Esophagus (tissue), 2 donors: ENCODE data around the gene RAMACL. TPM values are rescaled to one million over a fixed set of nuclear protein-coding genes. Genes with fewer than 3 reads are reported as not detected.

ENCODE experiments used
- H3K27ac ChIP-seq, 2 donors: one replicate each; pipeline ENCODE4 v1.5.1; 2013; ENCODE audit warnings: low read depth in 2 of 2, mild to moderate bottlenecking in 2 of 2, inconsistent platforms in 1 of 2, low read length in 1 of 2, moderate library complexity in 1 of 2
- H3K27me3 ChIP-seq, 2 donors: one replicate each; pipeline ENCODE4 v1.6.1; 2013; ENCODE audit warnings: low read length in 2 of 2, control low read depth in 1 of 2, mild to moderate bottlenecking in 1 of 2; ENCODE audit not compliant: insufficient read depth in 2 of 2, control insufficient read depth in 1 of 2
- H3K36me3 ChIP-seq, 2 donors: one replicate each; pipeline ENCODE4 v1.6.1; 2013; ENCODE audit warnings: low read length in 1 of 2; ENCODE audit not compliant: control insufficient read depth in 2 of 2, insufficient read depth in 2 of 2
- H3K4me1 ChIP-seq, 2 donors: one replicate each; pipeline ENCODE4 v1.6.1; 2013; ENCODE audit warnings: low read length in 1 of 2; ENCODE audit not compliant: control insufficient read depth in 2 of 2, insufficient read depth in 2 of 2
- H3K4me3 ChIP-seq, 2 donors: one replicate each; pipeline ENCODE4 v1.5.1; 2013; ENCODE audit warnings: low read length in 2 of 2, mild to moderate bottlenecking in 2 of 2, low read depth in 1 of 2, moderate library complexity in 1 of 2
- H3K9me3 ChIP-seq, 2 donors: one replicate each; pipeline ENCODE4 v1.6.1; 2013; ENCODE audit warnings: mild to moderate bottlenecking in 2 of 2, low read depth in 1 of 2, low read length in 1 of 2, moderate library complexity in 1 of 2; ENCODE audit not compliant: control insufficient read depth in 2 of 2, insufficient read depth in 1 of 2
- WGBS, 2 donors: extraction: QIAGEN DNeasy Blood & Tissue Kit; methylation state at CpG; one replicate each; pipeline ENCODE4 v1.1.7; 2013; 5-methylcytosine and 5-hydroxymethylcytosine counted together
- polyA plus RNA-seq, 2 donors: library from polyadenylated mRNA; stranded (reverse); fragments of 200-250 nt; gene quantifications; one replicate each; pipeline ENCODE4 v1.2.3, GENCODE V29; 2013
- donor health status: healthy with polysubstance abuse.
- donor health status: Bipolar disorder and iron deficiency.

The RAMACL gene
- polyA plus RNA-seq, 2 donors, result 0.16 to 0.26 TPM

GRCh38 chr6:166612471-166612881 lies 26.0 kb upstream of the RAMACL start:
- Histone ChIP-seq H3K36me3 (no peaks in the 10 kb centered on the region), H3K27ac (no peak overlapping the region), H3K9me3 (no peaks in the 10 kb centered on the region), H3K27me3 (no peaks in the 10 kb centered on the region), H3K4me3 (no peak overlapping the region), H3K4me1 (peaks cover 5 to 8% of the 10 kb centered on the region in 2 donors)
- 78 to 81% methylated on average over 11 of the region's 11 CpGs for WGBS, 2 donors

GRCh38 chr6:166611631-166612030 lies 25.2 kb upstream of the RAMACL start:
- 68 to 81% methylated on average over 4 of the region's 4 CpGs for WGBS, 2 donors
- H3K36me3 ChIP-seq, result no peaks in the 10 kb centered on the region
- H3K9me3 ChIP-seq, result no peaks in the 10 kb centered on the region
- H3K27me3 ChIP-seq, result no peaks in the 10 kb centered on the region
- peaks cover 2 to 8% of the 10 kb centered on the region in 2 donors for H3K4me1 ChIP-seq
- no peak overlapping the region for H3K27ac ChIP-seq
- no peak overlapping the region for H3K4me3 ChIP-seq

GRCh38 chr6:166610069-166610468 lies 23.6 kb upstream of the RAMACL start:
- Histone ChIP-seq H3K36me3 (no peaks in the 10 kb centered on the region), H3K27ac (no peak overlapping the region), H3K27me3 (no peaks in the 10 kb centered on the region), H3K4me3 (no peak overlapping the region), H3K9me3 (no peaks in the 10 kb centered on the region), H3K4me1 (peaks cover 0 to 5% of the 10 kb centered on the region in 2 donors)
- WGBS, 2 donors, result 90 to 91% methylated on average over 9 of the region's 9 CpGs

GRCh38 chr6:166608774-166609173 lies 22.3 kb upstream of the RAMACL start:
- 69 to 81% methylated on average over 4 of the region's 4 CpGs for WGBS, 2 donors
- peak overlapping the region; percentile 13 to 29 for H3K27ac ChIP-seq

GRCh38 chr6:166605752-166606151 lies 19.3 kb upstream of the RAMACL start:
- H3K27me3 ChIP-seq, result no peaks in the 10 kb centered on the region
- H3K4me3 ChIP-seq, result no peak overlapping the region
- no peaks in the 10 kb centered on the region for H3K36me3 ChIP-seq
- H3K9me3 ChIP-seq, result no peaks in the 10 kb centered on the region
- H3K4me1 ChIP-seq, result no peaks in the 10 kb centered on the region
- WGBS, 2 donors, result 91 to 92% methylated on average over 6 of the region's 6 CpGs
- H3K27ac ChIP-seq, result no peak overlapping the region

More at GRCh38 chr6:166608774-166609173, 22.3 kb upstream of the RAMACL start:
- Histone ChIP-seq H3K4me3 (no peak overlapping the region), H3K27me3 (no peaks in the 10 kb centered on the region), H3K4me1 (no peaks in the 10 kb centered on the region), H3K36me3 (no peaks in the 10 kb centered on the region), H3K9me3 (no peaks in the 10 kb centered on the region)

GRCh38 chr6:166604911-166605310 lies 18.4 kb upstream of the RAMACL start:
- Histone ChIP-seq H3K9me3 (no peaks in the 10 kb centered on the region), H3K27me3 (no peaks in the 10 kb centered on the region), H3K4me1 (no peaks in the 10 kb centered on the region), H3K27ac (no peak overlapping the region), H3K4me3 (no peak overlapping the region), H3K36me3 (no peaks in the 10 kb centered on the region)
- 90 to 92% methylated on average over 6 of the region's 6 CpGs for WGBS, 2 donors

- Histone ChIP-seq H3K4me3 (no peak overlapping the region), H3K27me3 (no peaks in the 10 kb centered on the region), H3K4me1 (no peaks in the 10 kb centered on the region), H3K36me3 (no peaks in the 10 kb centered on the region), H3K9me3 (no peaks in the 10 kb centered on the region), H3K27ac (no peak overlapping the region)
- WGBS, 2 donors, result 95 to 96% methylated on average over 9 of the region's 9 CpGs
Measured at GRCh38 chr6:166604328-166604727, 17.9 kb upstream of the RAMACL start.

- no peaks in the 10 kb centered on the region for H3K4me1 ChIP-seq
- no peak overlapping the region for H3K27ac ChIP-seq
- WGBS, 2 donors, result 86 to 91% methylated on average over 14 of the region's 14 CpGs
- H3K36me3 ChIP-seq, result no peaks in the 10 kb centered on the region
- H3K9me3 ChIP-seq, result no peaks in the 10 kb centered on the region
- no peak overlapping the region for H3K4me3 ChIP-seq
- no peaks in the 10 kb centered on the region for H3K27me3 ChIP-seq
Measured at GRCh38 chr6:166603043-166603690, 16.7 kb upstream of the RAMACL start.

- Histone ChIP-seq H3K9me3 (no peaks in the 10 kb centered on the region), H3K36me3 (no peaks in the 10 kb centered on the region), H3K27ac (no peak overlapping the region), H3K27me3 (no peaks in the 10 kb centered on the region), H3K4me1 (no peaks in the 10 kb centered on the region), H3K4me3 (no peak overlapping the region)
- WGBS, 2 donors, result 95 to 97% methylated on average over 10 of the region's 10 CpGs
Measured at GRCh38 chr6:166601956-166602355, 15.5 kb upstream of the RAMACL start.

- Histone ChIP-seq H3K27me3 (no peaks in the 10 kb centered on the region), H3K36me3 (no peaks in the 10 kb centered on the region), H3K4me3 (no peak overlapping the region), H3K27ac (no peak overlapping the region), H3K9me3 (no peaks in the 10 kb centered on the region), H3K4me1 (no peaks in the 10 kb centered on the region)
- WGBS, 2 donors, result 71 to 73% methylated on average over 2 of the region's 2 CpGs
Measured at GRCh38 chr6:166600931-166601330, 14.5 kb upstream of the RAMACL start.
